Gastroesophageal sphincter (tissue), 3 donors: ENCODE data around the gene FBXL4.

Source experiments
- EP300 ChIP-seq: sonication (generic); formaldehyde crosslinking; IDR thresholded peaks from one replicate; pipeline ENCODE4 v1.6.1; 2017; ENCODE audit warnings: antibody characterized with exemption, mild to moderate bottlenecking
- POLR2A ChIP-seq, 2 donors: fragments of 450-650 bp; IDR thresholded peaks; one replicate each; pipeline ENCODE4 v1.6.1; 2017; ENCODE audit warnings: antibody characterized with exemption in 2 of 2, mild to moderate bottlenecking in 2 of 2, moderate library complexity in 1 of 2
- TF ChIP-seq, protein P1 (sequence below), 4 experiments: fragments of 200-600 bp in 2 of 4; fragments of 450-650 bp in 2 of 4; sonication (generic) in 1 of 4; IDR thresholded peaks; one replicate each; pipeline ENCODE4 v1.5.1; 2017 to 2019; ENCODE audit warnings: antibody characterized with exemption in 4 of 4, mild to moderate bottlenecking in 2 of 4, moderate library complexity in 2 of 4

DNA sequence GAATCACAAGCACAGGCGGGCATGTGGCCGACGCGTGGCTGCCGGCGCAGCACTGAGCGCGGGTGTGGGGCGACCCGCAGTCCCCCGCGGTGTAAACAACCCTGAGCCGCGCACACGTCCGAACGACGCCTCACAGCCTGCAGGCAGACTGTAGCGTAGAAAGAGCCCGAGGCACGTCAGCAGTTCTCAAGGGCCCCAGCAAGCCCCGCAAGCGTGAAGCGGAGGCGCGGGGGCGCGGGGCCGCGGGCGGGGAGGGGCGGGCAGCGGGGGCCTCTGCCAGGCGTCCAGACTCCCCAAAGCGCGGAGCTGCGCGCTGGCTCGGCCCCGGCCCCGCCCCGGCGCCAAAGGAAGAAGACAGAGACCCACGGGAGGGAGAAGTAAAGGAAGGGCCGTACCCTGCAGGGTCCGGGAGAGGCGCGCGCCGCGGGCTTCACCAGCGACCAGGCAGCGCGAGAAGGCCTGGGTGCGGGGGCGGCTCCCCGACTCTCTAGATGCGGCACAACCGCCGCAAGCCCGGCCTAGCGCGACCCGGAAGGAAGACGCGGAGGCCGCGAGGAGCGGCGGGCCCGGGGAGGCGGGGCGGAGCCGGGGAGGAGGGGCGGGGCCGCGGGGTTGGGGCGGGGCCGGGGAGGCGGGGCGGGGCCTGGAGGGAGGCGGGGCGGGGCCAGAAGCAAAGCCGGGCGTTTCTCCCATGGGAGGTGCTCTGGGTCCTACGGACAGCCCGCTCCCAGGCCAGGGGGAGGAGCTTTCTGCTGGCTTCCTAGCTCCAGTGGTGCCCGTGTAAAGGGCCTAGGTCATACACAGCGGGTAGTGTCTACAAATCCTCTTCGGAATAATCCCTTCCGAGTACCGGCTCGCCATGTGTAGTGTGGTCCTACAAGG, at the start of gene FBXL4:
- TF ChIP-seq, protein P1, sequence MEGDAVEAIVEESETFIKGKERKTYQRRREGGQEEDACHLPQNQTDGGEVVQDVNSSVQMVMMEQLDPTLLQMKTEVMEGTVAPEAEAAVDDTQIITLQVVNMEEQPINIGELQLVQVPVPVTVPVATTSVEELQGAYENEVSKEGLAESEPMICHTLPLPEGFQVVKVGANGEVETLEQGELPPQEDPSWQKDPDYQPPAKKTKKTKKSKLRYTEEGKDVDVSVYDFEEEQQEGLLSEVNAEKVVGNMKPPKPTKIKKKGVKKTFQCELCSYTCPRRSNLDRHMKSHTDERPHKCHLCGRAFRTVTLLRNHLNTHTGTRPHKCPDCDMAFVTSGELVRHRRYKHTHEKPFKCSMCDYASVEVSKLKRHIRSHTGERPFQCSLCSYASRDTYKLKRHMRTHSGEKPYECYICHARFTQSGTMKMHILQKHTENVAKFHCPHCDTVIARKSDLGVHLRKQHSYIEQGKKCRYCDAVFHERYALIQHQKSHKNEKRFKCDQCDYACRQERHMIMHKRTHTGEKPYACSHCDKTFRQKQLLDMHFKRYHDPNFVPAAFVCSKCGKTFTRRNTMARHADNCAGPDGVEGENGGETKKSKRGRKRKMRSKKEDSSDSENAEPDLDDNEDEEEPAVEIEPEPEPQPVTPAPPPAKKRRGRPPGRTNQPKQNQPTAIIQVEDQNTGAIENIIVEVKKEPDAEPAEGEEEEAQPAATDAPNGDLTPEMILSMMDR (IDR thresholded peaks at IDR 0.05): no peak
- TF ChIP-seq EP300: no peak
- peak; percentile 51 to 54 for TF ChIP-seq POLR2A (IDR thresholded peaks at IDR 0.05)
